K562 (cell line): Measurements from ENCODE around the gene GGA3. TPM values are rescaled to one million over a fixed set of nuclear protein-coding genes. Genes with fewer than 3 reads are reported as not detected.

Experiments used
- ATAC-seq: fragments of 200-7000 bp; cut with Tn5 transposase; 3 replicates; pipeline ENCODE4 v1.9.1; 2020; ENCODE audit warnings: moderate library complexity
- BruUV-seq: library from RNA; stranded (reverse); fragments of 400-500 nt; replicated peaks from 2 replicates; lab custom pipeline; 2021; lab: Mats Ljungman, UMichigan
- CTCF ChIA-PET: fragments of 300-600 bp; formaldehyde crosslinking; extraction: SDS; loops from one replicate; lab custom pipeline; 2021; ENCODE audit warnings: low intra/inter-chr PET ratio; lab: Yijun Ruan, JAX
- POLR2A ChIA-PET: fragments of 300-600, 350-650 bp; sonication (Branson Sonifier 250); formaldehyde crosslinking; extraction: SDS; loops from one replicate; lab custom pipeline; 2021; ENCODE audit warnings: antibody characterized with exemption, inconsistent platforms; lab: Yijun Ruan, JAX
- DNase-seq, 4 experiments: peaks; one replicate each; pipeline versions ENCODE4 v3.0.0 to v3.0.0-alpha.2; 2011 to 2018; ENCODE audit warnings: low spot score in 3 of 4, mixed read lengths in 3 of 4; ENCODE audit errors: extremely low read depth in 1 of 4
- FAIRE-seq: peaks from 2 replicates; lab custom pipeline; 2011; peaks lifted over from hg19 to GRCh38; lab: Jason Lieb, UNC
- H2AFZ ChIP-seq: 2 replicates; pipeline ENCODE4 v1.6.0; 2011; ENCODE audit warnings: low read depth, low read length, control low read depth, inconsistent platforms
- H3K27ac ChIP-seq: fragments of 200-600 bp; 3 replicates; pipeline ENCODE4 v1.8.0; 2011; ENCODE audit warnings: low read depth, mild to moderate bottlenecking, control low read depth, inconsistent platforms, low read length, moderate library complexity, mixed read lengths; ENCODE audit errors: extremely low read depth
- H3K27me3 ChIP-seq, 2 experiments: fragments of 300-600 bp in 1 of 2; 2 replicates in 1 of 2; 3 replicates in 1 of 2; pipeline versions ENCODE4 v1.6.0 to v1.8.0; 2011; ENCODE audit warnings: inconsistent platforms in 2 of 2, low read length in 2 of 2, mild to moderate bottlenecking in 1 of 2, mixed read lengths in 1 of 2, moderate library complexity in 1 of 2; ENCODE audit not compliant: control insufficient read depth in 2 of 2, insufficient read depth in 2 of 2
- H3K36me3 ChIP-seq: fragments of 300-600 bp; 3 replicates; pipeline ENCODE4 v1.8.0; 2011; ENCODE audit warnings: mild to moderate bottlenecking, low read length, inconsistent platforms; ENCODE audit not compliant: control insufficient read depth, insufficient read depth
- H3K4me1 ChIP-seq, 2 experiments: fragments of 200-600 bp in 1 of 2; replicated peaks in 1 of 2; 2 replicates in 1 of 2; 3 replicates in 1 of 2; pipeline versions ENCODE4 v1.5.1 to v1.8.0; 2011; ENCODE audit warnings: inconsistent platforms in 2 of 2, low read length in 2 of 2, mild to moderate bottlenecking in 1 of 2, mixed read lengths in 1 of 2, moderate library complexity in 1 of 2; ENCODE audit not compliant: control insufficient read depth in 2 of 2, insufficient read depth in 2 of 2
- H3K4me2 ChIP-seq: 2 replicates; pipeline ENCODE4 v1.6.1; 2011; ENCODE audit warnings: low read length, control low read depth, inconsistent platforms, mixed read lengths; ENCODE audit not compliant: insufficient read depth
- H3K4me3 ChIP-seq: fragments of 200-600 bp; sonication (generic), shearing (Covaris generic); 2 replicates; pipeline ENCODE4 v1.5.1; 2016; ENCODE audit warnings: control low read depth, inconsistent platforms
- H3K79me2 ChIP-seq: fragments of 200-600 bp; 3 replicates; pipeline ENCODE4 v1.8.0; 2011; ENCODE audit warnings: low read length, inconsistent platforms; ENCODE audit not compliant: control insufficient read depth, insufficient read depth
- H3K9ac ChIP-seq, 2 experiments: 2 replicates each; pipeline versions ENCODE4 v1.6.0 to v1.6.1; 2011; ENCODE audit warnings: low read depth in 2 of 2, low read length in 2 of 2, control low read depth in 1 of 2, inconsistent platforms in 1 of 2, mild to moderate bottlenecking in 1 of 2, mixed read lengths in 1 of 2; ENCODE audit not compliant: insufficient read depth in 1 of 2
- H3K9me1 ChIP-seq: one replicate; pipeline ENCODE4 v1.6.0; 2011; ENCODE audit warnings: inconsistent platforms, mild to moderate bottlenecking, low read length, moderate library complexity; ENCODE audit not compliant: control insufficient read depth, insufficient read depth
- H3K9me3 ChIP-seq: replicated peaks from 2 replicates; pipeline ENCODE4 v1.5.1; 2011; ENCODE audit warnings: low read depth, low read length, inconsistent platforms; ENCODE audit not compliant: control insufficient read depth, insufficient read depth
- H4K20me1 ChIP-seq: replicated peaks from 2 replicates; pipeline ENCODE4 v1.6.1; 2011; ENCODE audit warnings: low read length, inconsistent platforms, mixed read lengths; ENCODE audit not compliant: control insufficient read depth, insufficient read depth
- BHLHE40 ChIP-seq: IDR thresholded peaks from 2 replicates; pipeline ENCODE4 v1.6.1; 2011; ENCODE audit warnings: low read length, improper control_type of control experiment
- CREM ChIP-seq: IDR thresholded peaks from 2 replicates; pipeline ENCODE4 v1.6.1; 2014; ENCODE audit warnings: antibody characterized with exemption, low read depth
- DMBX1 ChIP-seq: fragments of 250-450 bp; sonication (Bioruptor Pico); IDR thresholded peaks from 2 replicates; pipeline ENCODE4 v1.8.0; 2022; ENCODE audit warnings: inconsistent platforms, mild to moderate bottlenecking, moderate library complexity, borderline replicate concordance
- DNMT1 ChIP-seq: fragments of 450-650 bp; IDR thresholded peaks from 2 replicates; pipeline ENCODE4 v1.6.1; 2016; ENCODE audit warnings: antibody characterized with exemption, mild to moderate bottlenecking
- MAFK ChIP-seq: IDR thresholded peaks from 2 replicates; pipeline ENCODE4 v1.6.1; 2011; ENCODE audit warnings: low read length, improper control_type of control experiment
- NELFE ChIP-seq: IDR thresholded peaks from 2 replicates; pipeline ENCODE4 v1.6.1; 2011; ENCODE audit warnings: mild to moderate bottlenecking; ENCODE audit not compliant: insufficient read depth, insufficient read length
- PTTG1 ChIP-seq: fragments of 450-650 bp; IDR thresholded peaks from 2 replicates; pipeline ENCODE4 v1.6.1; 2016; ENCODE audit warnings: low read depth, mild to moderate bottlenecking, missing genetic modification characterization, missing compliant biosample characterization
- SP1 ChIP-seq: sonication (generic); formaldehyde crosslinking; IDR thresholded peaks from 2 replicates; pipeline ENCODE4 v1.8.1; 2022; ENCODE audit warnings: mild to moderate bottlenecking, missing genetic modification reagents
- ZNF24 ChIP-seq: fragments of 450-650 bp; IDR thresholded peaks from 2 replicates; pipeline ENCODE4 v1.6.1; 2016
- WGBS: fragments of 100-300 bp; shearing (Covaris generic); methylation state at CpG from one replicate; pipeline ENCODE4 v1.1.6; 2016; ENCODE audit warnings: low coverage, mixed read lengths; ENCODE audit not compliant: insufficient coverage; ENCODE audit errors: missing lambda C conversion rate; 5-methylcytosine and 5-hydroxymethylcytosine counted together
- in situ Hi-C: fragments of 300-500 bp; cut with MboI; formaldehyde crosslinking; loops from 4 replicates; pipeline ENCODE4 v1.15.0; 2018; ENCODE audit warnings: inconsistent platforms, mixed read lengths
- intact Hi-C: fragments of 100-400 bp; cut with micrococcal nuclease; formaldehyde crosslinking; loops from 2 replicates; pipeline ENCODE4 v1.14.2; 2022
- polyA plus RNA-seq, 8 experiments: library from polyadenylated mRNA; depleted of rRNA in 4 of 8; stranded (reverse) in 5 of 8; unstranded in 3 of 8; fragments of >200 nt; fragmentation: Nextera tagmentation in 2 of 8; fragmentation: Illumina TruSeq in 1 of 8; extraction: Ambion mirVana in 2 of 8; extraction: Trizol in 1 of 8; gene quantifications; 2 replicates each; pipeline versions ENCODE4 v1.2.1 to v1.2.3, GENCODE V29; 2011 to 2014; ENCODE audit warnings: inconsistent platforms in 1 of 8, missing spikeins in 1 of 8
- total RNA-seq, 7 experiments: library from RNA; depleted of rRNA in 6 of 7; stranded (reverse); fragments of >200 nt in 6 of 7; fragmentation: Illumina TruSeq in 2 of 7; extraction: Trizol in 2 of 7; gene quantifications; 2 replicates each; pipeline versions ENCODE4 v1.2.1 to v1.2.3, GENCODE V29; 2011 to 2021; ENCODE audit warnings: low replicate concordance in 1 of 7
- TF ChIP-seq, protein P1 (sequence below): fragments of 250-450 bp; sonication (Bioruptor Pico); IDR thresholded peaks from 2 replicates; pipeline ENCODE4 v1.5.0; 2021; ENCODE audit warnings: mild to moderate bottlenecking, borderline replicate concordance
- TF ChIP-seq, protein P2 (sequence below): fragments of 200-800 bp; sonication (Bioruptor generic); IDR thresholded peaks from 2 replicates; pipeline ENCODE4 v1.6.1; 2017; ENCODE audit warnings: missing genetic modification characterization, missing compliant biosample characterization
- TF ChIP-seq, protein P3 (sequence below): fragments of 250-450 bp; sonication (Bioruptor Pico); IDR thresholded peaks from 2 replicates; pipeline ENCODE4 v1.8.0; 2021; ENCODE audit warnings: moderate library complexity, mild to moderate bottlenecking, inconsistent platforms
- TF ChIP-seq, protein P4 (sequence below): IDR thresholded peaks from 2 replicates; pipeline ENCODE4 v1.6.1; 2011; ENCODE audit warnings: borderline replicate concordance, low read depth, mild to moderate bottlenecking, moderate library complexity, low read length; ENCODE audit not compliant: insufficient read depth, poor library complexity, severe bottlenecking

The GGA3 gene
- total and polyA plus RNA-seq, 9 of the 15 experiments (the other 6 are each of a cell fraction or from before 2014, with no cell fraction given): 5.7 to 64.9 (median 25.4) TPM

DNA sequence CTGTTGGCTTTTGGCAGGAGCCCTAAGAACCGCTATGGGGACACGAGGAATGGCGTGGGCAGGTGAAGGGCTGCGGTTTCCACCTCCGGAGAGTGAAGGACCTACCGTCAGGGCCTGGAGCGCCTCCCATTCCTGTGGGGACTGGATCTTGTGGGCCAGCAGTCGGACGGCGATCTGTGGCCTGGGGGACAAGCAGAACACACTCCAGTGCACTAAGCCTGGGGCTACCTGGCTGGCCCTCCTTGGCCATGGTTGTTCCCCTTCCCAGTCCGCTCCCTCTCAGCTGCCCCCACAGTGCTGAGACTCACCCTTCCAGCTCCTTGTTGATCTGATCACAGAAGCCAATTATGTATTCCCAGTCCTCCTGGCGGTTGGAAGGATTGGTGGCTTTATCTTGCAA, 15.0 kb downstream of the GGA3 start (continued):
- TF ChIP-seq, protein P1, sequence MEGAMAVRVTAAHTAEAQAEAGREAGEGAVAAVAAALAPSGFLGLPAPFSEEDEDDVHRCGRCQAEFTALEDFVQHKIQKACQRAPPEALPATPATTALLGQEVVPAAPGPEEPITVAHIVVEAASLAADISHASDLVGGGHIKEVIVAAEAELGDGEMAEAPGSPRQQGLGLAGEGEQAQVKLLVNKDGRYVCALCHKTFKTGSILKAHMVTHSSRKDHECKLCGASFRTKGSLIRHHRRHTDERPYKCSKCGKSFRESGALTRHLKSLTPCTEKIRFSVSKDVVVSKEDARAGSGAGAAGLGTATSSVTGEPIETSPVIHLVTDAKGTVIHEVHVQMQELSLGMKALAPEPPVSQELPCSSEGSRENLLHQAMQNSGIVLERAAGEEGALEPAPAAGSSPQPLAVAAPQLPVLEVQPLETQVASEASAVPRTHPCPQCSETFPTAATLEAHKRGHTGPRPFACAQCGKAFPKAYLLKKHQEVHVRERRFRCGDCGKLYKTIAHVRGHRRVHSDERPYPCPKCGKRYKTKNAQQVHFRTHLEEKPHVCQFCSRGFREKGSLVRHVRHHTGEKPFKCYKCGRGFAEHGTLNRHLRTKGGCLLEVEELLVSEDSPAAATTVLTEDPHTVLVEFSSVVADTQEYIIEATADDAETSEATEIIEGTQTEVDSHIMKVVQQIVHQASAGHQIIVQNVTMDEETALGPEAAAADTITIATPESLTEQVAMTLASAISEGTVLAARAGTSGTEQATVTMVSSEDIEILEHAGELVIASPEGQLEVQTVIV (CRISPR knock-in tag): no peak

DNA sequence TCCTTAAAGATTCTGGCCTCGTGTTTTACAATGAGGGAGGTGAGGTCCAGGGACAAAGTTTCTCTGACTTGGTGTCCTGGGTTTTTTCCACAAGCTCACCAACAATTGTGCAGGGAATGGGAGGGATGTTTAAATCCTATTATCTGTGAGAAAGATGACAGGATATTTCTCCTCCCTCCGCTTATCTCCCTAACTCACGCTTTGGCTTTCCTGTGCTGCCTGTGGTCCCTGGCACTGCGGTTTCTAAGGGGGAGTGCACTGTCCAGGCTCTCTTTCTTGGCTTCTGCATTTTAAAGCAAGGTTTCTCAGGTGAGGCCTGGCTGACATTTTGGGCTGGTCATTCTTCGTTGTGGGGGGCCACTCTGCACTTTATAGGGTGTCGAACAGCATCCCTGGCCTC, 16.4 kb downstream of the GGA3 start:
- BruUV-seq: no TSS peak
- Histone ChIP-seq H3K27ac (no peak overlapping the region), H3K4me1 (peaks cover 19 to 28% of the 10 kb centered on the region in 2 experiments), H4K20me1 (peaks cover 20% of the 10 kb centered on the region), H3K9me3 (no peaks in the 10 kb centered on the region), H3K4me2 (no peak overlapping the region), H3K79me2 (peaks cover 20% of the 10 kb centered on the region), H3K36me3 (peaks cover 75% of the 10 kb centered on the region), H3K9me1 (no peaks in the 10 kb centered on the region), H2AFZ (no peak overlapping the region), H3K4me3 (no peak overlapping the region), H3K9ac (0 out of 4 replicates have a peak overlapping the region, but pooled peaks of 1 of the 2 experiments have one; percentile 49), H3K27me3 (no peaks in the 10 kb centered on the region)
- ATAC-seq: no peak
- intact Hi-C loops: no loop called here
- CTCF ChIA-PET: interaction anchor here (0.6 kb wide), 1 partner anchor 501 kb away, joined by 3 read pairs; no protein-coding TSS in a partner anchor
- FAIRE-seq: peak; percentile 69
- 27% methylated on average over 6 of the region's 6 CpGs for WGBS
- in situ Hi-C loops: no loop called here
- POLR2A ChIA-PET: interaction anchor here (0.7 to 4.0 kb wide), 3 partner anchors 16 to 388 kb away, joined by 3 to 21 read pairs (median 3); partner anchors contain the start of genes GGA3, GRB2 and MRPS7
- DNase-seq: peak in 2 of 4 experiments; percentile 38 to 44
- TF ChIP-seq BHLHE40 (no peak), MAFK (no peak), SP1 (CRISPR knock-in tag) (no peak), NELFE (no peak), CREM (0 out of 2 replicates have a peak, but pooled peaks have one; percentile 7), DMBX1 (CRISPR knock-in tag) (no peak), DNMT1 (no peak), ZNF24 (no peak), PTTG1 (no peak)
- TF ChIP-seq, protein P2, sequence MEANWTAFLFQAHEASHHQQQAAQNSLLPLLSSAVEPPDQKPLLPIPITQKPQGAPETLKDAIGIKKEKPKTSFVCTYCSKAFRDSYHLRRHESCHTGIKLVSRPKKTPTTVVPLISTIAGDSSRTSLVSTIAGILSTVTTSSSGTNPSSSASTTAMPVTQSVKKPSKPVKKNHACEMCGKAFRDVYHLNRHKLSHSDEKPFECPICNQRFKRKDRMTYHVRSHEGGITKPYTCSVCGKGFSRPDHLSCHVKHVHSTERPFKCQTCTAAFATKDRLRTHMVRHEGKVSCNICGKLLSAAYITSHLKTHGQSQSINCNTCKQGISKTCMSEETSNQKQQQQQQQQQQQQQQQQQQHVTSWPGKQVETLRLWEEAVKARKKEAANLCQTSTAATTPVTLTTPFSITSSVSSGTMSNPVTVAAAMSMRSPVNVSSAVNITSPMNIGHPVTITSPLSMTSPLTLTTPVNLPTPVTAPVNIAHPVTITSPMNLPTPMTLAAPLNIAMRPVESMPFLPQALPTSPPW: peak; percentile 40; the same call in 1 of the 2 replicates
- TF ChIP-seq, protein P3, sequence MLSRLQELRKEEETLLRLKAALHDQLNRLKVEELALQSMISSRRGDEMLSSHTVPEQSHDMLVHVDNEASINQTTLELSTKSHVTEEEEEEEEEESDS: no peak
- TF ChIP-seq, protein P4, sequence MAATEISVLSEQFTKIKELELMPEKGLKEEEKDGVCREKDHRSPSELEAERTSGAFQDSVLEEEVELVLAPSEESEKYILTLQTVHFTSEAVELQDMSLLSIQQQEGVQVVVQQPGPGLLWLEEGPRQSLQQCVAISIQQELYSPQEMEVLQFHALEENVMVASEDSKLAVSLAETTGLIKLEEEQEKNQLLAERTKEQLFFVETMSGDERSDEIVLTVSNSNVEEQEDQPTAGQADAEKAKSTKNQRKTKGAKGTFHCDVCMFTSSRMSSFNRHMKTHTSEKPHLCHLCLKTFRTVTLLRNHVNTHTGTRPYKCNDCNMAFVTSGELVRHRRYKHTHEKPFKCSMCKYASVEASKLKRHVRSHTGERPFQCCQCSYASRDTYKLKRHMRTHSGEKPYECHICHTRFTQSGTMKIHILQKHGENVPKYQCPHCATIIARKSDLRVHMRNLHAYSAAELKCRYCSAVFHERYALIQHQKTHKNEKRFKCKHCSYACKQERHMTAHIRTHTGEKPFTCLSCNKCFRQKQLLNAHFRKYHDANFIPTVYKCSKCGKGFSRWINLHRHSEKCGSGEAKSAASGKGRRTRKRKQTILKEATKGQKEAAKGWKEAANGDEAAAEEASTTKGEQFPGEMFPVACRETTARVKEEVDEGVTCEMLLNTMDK: no peak
